HEK293 (cell line): ENCODE measurements around the gene ACTR6.

Source experiments
- BCL11A ChIP-seq: fragments of 450-650 bp; formaldehyde crosslinking; IDR thresholded peaks from 2 replicates; pipeline ENCODE4 v1.5.1; 2016; ENCODE audit warnings: low read depth, missing biosample characterization, missing genetic modification characterization
- CTCF ChIP-seq: fragments of 450-650 bp; formaldehyde crosslinking; IDR thresholded peaks from 2 replicates; pipeline ENCODE4 v1.5.1; 2016; ENCODE audit warnings: missing biosample characterization, missing genetic modification characterization
- HOXA7 ChIP-seq: sonication (generic); formaldehyde crosslinking; IDR thresholded peaks from 2 replicates; pipeline ENCODE4 v1.8.1; 2022; ENCODE audit warnings: missing genetic modification reagents, borderline replicate concordance
- ZBTB10 ChIP-seq: fragments of 450-650 bp; formaldehyde crosslinking; IDR thresholded peaks from 2 replicates; pipeline ENCODE4 v1.5.1; 2016; ENCODE audit warnings: missing biosample characterization, missing genetic modification characterization
- ZNF354C ChIP-seq: fragments of 450-650 bp; formaldehyde crosslinking; IDR thresholded peaks from 2 replicates; pipeline ENCODE4 v1.5.1; 2016; ENCODE audit warnings: missing biosample characterization, missing genetic modification characterization, low read depth, borderline replicate concordance
- ZNF670 ChIP-seq: fragments of 450-650 bp; formaldehyde crosslinking; IDR thresholded peaks from 2 replicates; pipeline ENCODE4 v1.5.1; 2016; ENCODE audit warnings: missing biosample characterization, missing genetic modification characterization, low read depth
- ZNF792 ChIP-seq: fragments of 450-650 bp; formaldehyde crosslinking; IDR thresholded peaks from 2 replicates; pipeline ENCODE4 v1.5.1; 2016; ENCODE audit warnings: missing biosample characterization, missing genetic modification characterization
- TF ChIP-seq, protein P1 (sequence below): fragments of 450-650 bp; formaldehyde crosslinking; IDR thresholded peaks from 2 replicates; pipeline ENCODE4 v1.5.1; 2016; ENCODE audit warnings: missing biosample characterization, missing genetic modification characterization

GRCh38 chr12:100229036-100229635 lies 28.5 kb downstream of the ACTR6 start:
- TF ChIP-seq BCL11A (no peak), CTCF (tag by site-specific recombination) (peak; percentile 35; the same call in 1 of the 2 replicates), ZBTB10 (no peak), ZNF792 (no peak), ZNF670 (tag by site-specific recombination) (no peak), ZNF354C (tag by site-specific recombination) (no peak), HOXA7 (CRISPR knock-in tag) (no peak)
- TF ChIP-seq, protein P1, sequence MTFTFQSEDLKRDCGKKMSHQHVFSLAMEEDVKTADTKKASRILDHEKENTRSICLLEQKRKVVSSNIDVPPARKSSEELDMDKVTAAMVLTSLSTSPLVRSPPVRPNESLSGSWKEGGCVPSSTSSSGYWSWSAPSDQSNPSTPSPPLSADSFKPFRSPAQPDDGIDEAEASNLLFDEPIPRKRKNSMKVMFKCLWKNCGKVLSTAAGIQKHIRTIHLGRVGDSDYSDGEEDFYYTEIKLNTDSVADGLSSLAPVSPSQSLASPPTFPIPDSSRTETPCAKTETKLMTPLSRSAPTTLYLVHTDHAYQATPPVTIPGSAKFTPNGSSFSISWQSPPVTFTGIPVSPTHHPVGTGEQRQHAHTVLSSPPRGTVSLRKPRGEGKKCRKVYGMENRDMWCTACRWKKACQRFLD: no peak
